ENCODE measurements around the gene LRIG2.

- TF ChIP-seq POLR2A (IDR thresholded peaks at IDR 0.05) (no peak), CTCF (IDR thresholded peaks at IDR 0.05) (no peak)
Observed at GRCh38 chr1:113029822-113030221, 43.2 kb upstream of the LRIG2 start.

Data from gastroesophageal sphincter (tissue), 3 donors.